Occipital lobe (tissue), 2 donors: Measurements from ENCODE around the gene SIRPD. TPM values are rescaled to one million over a fixed set of nuclear protein-coding genes. Genes with fewer than 3 reads are reported as not detected.
"Not testable (repeated sequence)": the region's sequence is repeated elsewhere in the genome, so short reads cannot be mapped to it uniquely, and the experiment has no call there.

Source experiments
- DNase-seq: peaks from one replicate; lab custom pipeline; 2025; lab: John Stamatoyannopoulos, UW
- total RNA-seq: library from RNA; depleted of rRNA; stranded (reverse); fragments of >200 nt; gene quantifications from one replicate; pipeline ENCODE4 v1.2.3, GENCODE V29; 2014

Gene SIRPD
- not detected for total RNA-seq

- no peak for DNase-seq
Measured at GRCh38 chr20:1557605-1558004, at the start of gene SIRPD. Gene SIRPD, minus strand, starts transcription at chr20:1557705. Its CDS starts 52 bp downstream, at chr20:1557653.

- DNase-seq = no peak
Measured at GRCh38 chr20:1600736-1601135, 43.2 kb upstream of the SIRPD start.

GRCh38 chr20:1595333-1595732 lies 37.8 kb upstream of the SIRPD start:
- DNase-seq = no peak

- no peak for DNase-seq
Measured at GRCh38 chr20:1588533-1589460, 31.3 kb upstream of the SIRPD start.

GRCh38 chr20:1587781-1588532 lies 30.5 kb upstream of the SIRPD start:
- DNase-seq = no peak

- no peak for DNase-seq
Measured at GRCh38 chr20:1579488-1579887, 22.0 kb upstream of the SIRPD start.

- no peak for DNase-seq
Measured at GRCh38 chr20:1577906-1578305, 20.4 kb upstream of the SIRPD start.

- not testable (repeated sequence) for DNase-seq
Measured at GRCh38 chr20:1577313-1577712, 19.8 kb upstream of the SIRPD start.

- no peak for DNase-seq
Measured at GRCh38 chr20:1576641-1577040, 19.1 kb upstream of the SIRPD start.

- DNase-seq = not testable (repeated sequence)
Measured at GRCh38 chr20:1576003-1576402, 18.5 kb upstream of the SIRPD start.

- DNase-seq = not testable (repeated sequence)
Measured at GRCh38 chr20:1571583-1571982, 14.1 kb upstream of the SIRPD start.

- no peak for DNase-seq
Measured at GRCh38 chr20:1569415-1569881, 11.9 kb upstream of the SIRPD start.

- DNase-seq = no peak
Measured at GRCh38 chr20:1568163-1568490, 10.6 kb upstream of the SIRPD start.

GRCh38 chr20:1567392-1568162 lies 10.1 kb upstream of the SIRPD start:
- DNase-seq = no peak

GRCh38 chr20:1566701-1567100 lies 9.2 kb upstream of the SIRPD start:
- no peak for DNase-seq

- no peak for DNase-seq
Measured at GRCh38 chr20:1565461-1565860, 8.0 kb upstream of the SIRPD start.

GRCh38 chr20:1563598-1563997 lies 6.1 kb upstream of the SIRPD start:
- DNase-seq = no peak

- DNase-seq = no peak
Measured at GRCh38 chr20:1562622-1563021, 5.1 kb upstream of the SIRPD start.

GRCh38 chr20:1561350-1561749 lies 3.8 kb upstream of the SIRPD start:
- DNase-seq = no peak

- DNase-seq = no peak
Measured at GRCh38 chr20:1555952-1556351, 1.6 kb downstream of the SIRPD start.

GRCh38 chr20:1539816-1540419 lies 17.6 kb downstream of the SIRPD start:
- DNase-seq = no peak
